ENCODE measurements around the gene RAB36.

DNA sequence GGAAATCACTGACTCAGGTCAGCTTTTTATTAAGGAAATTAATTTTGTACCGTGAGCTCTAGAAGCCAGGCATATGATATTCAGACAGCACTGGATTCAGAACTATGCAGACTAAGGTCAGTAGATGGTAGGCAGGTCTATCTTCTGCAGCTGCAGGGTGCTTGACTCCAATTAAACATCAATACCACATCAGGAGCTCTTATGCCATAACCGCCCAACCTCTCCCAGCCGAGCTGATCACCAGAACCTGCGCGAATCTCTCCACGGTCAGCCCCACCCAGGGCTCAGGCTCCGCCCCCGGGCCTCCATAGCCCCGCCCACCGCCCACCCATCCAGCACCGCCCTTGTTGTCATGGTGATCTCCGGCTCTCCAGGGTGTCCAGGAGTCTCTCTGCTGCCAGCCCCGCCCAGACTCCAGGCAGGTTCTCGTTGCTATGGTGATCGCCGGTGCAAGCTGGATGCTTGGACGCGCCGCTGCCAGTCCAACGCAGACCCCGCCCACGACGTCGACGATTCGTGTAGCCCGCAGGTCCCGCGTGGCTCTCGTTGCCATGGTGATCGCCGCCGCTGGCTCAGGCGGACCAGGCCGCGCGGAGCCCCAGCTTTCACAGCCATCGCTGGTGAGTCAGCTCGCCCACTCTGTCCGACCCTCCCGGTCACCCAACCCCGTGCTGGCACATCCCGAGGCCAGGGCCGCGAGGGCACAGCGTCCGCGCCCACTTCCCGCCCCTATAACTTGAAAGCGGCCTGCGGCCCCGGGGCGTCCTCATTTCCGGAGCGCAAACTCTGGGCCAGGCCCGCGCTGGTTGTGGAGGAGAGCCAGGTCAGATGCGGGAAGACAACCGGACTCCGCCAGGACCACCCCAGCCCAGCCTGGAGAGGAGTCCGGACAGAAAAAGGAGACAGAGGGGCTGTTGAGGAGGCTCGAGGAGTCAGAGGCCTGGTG is at the start of gene RAB36:
- TF ChIP-seq CTCF (IDR thresholded peaks at IDR 0.05) (no peak), GABPA (IDR thresholded peaks at IDR 0.05; ENCODE audit: low read depth) (no peak), EP300 (IDR thresholded peaks at IDR 0.05; ENCODE audit: borderline replicate concordance in 1 of 2, low read depth in 1 of 2, low read length in 1 of 2) (no peak), MXI1 (IDR thresholded peaks at IDR 0.05; ENCODE audit: low read depth, low read length) (peak; percentile 97), YY1 (IDR thresholded peaks at IDR 0.05; ENCODE audit: low read depth) (no peak)
- TF ChIP-seq, protein P1, sequence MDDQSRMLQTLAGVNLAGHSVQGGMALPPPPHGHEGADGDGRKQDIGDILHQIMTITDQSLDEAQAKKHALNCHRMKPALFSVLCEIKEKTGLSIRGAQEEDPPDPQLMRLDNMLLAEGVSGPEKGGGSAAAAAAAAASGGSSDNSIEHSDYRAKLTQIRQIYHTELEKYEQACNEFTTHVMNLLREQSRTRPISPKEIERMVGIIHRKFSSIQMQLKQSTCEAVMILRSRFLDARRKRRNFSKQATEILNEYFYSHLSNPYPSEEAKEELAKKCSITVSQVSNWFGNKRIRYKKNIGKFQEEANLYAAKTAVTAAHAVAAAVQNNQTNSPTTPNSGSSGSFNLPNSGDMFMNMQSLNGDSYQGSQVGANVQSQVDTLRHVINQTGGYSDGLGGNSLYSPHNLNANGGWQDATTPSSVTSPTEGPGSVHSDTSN (IDR thresholded peaks at IDR 0.05): peak; percentile 92
- TF ChIP-seq, protein P2, sequence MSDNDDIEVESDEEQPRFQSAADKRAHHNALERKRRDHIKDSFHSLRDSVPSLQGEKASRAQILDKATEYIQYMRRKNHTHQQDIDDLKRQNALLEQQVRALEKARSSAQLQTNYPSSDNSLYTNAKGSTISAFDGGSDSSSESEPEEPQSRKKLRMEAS (IDR thresholded peaks at IDR 0.05; ENCODE audit: low read depth): peak; percentile 58; the same call in 1 of the 2 replicates

All from SK-N-SH (cell line).